HUES48 (cell line): ENCODE measurements around the gene SMAD6.

Source experiments
- H3K27ac ChIP-seq: one replicate; pipeline ENCODE4 v1.7.0; 2013; ENCODE audit warnings: low read depth, low read length, inconsistent platforms
- H3K27me3 ChIP-seq: 2 replicates; pipeline ENCODE4 v1.6.1; 2013; ENCODE audit warnings: mild to moderate bottlenecking, low read length; ENCODE audit not compliant: control insufficient read depth, insufficient read depth
- H3K36me3 ChIP-seq: 2 replicates; pipeline ENCODE4 v1.6.1; 2013; ENCODE audit warnings: low read length; ENCODE audit not compliant: control insufficient read depth, insufficient read depth
- H3K4me1 ChIP-seq: 2 replicates; pipeline ENCODE4 v1.6.1; 2013; ENCODE audit warnings: mild to moderate bottlenecking, low read length; ENCODE audit not compliant: control insufficient read depth, insufficient read depth
- H3K4me3 ChIP-seq: 2 replicates; pipeline ENCODE4 v1.5.1; 2013; ENCODE audit warnings: mild to moderate bottlenecking, low read depth, low read length
- H3K9ac ChIP-seq: 2 replicates; pipeline ENCODE4 v1.6.1; 2013; ENCODE audit warnings: mild to moderate bottlenecking, low read depth, low read length, moderate library complexity
- H3K9me3 ChIP-seq: 2 replicates; pipeline ENCODE4 v1.6.1; 2013; ENCODE audit warnings: low read length; ENCODE audit not compliant: control insufficient read depth, insufficient read depth

Gene SMAD6

GRCh38 chr15:66692391-66692790 lies 9.6 kb upstream of the SMAD6 start:
- Histone ChIP-seq H3K9ac (no peak overlapping the region), H3K4me1 (no peaks in the 10 kb centered on the region), H3K9me3 (no peaks in the 10 kb centered on the region), H3K36me3 (no peaks in the 10 kb centered on the region), H3K27me3 (no peaks in the 10 kb centered on the region), H3K27ac (no peak overlapping the region), H3K4me3 (no peak overlapping the region)

- H3K27ac ChIP-seq = no peak overlapping the region
- no peaks in the 10 kb centered on the region for H3K36me3 ChIP-seq
- peaks cover under 1% of the 10 kb centered on the region; the same call in 1 of the 2 replicates for H3K4me1 ChIP-seq
- H3K27me3 ChIP-seq = no peaks in the 10 kb centered on the region
- H3K9me3 ChIP-seq = no peaks in the 10 kb centered on the region
- H3K4me3 ChIP-seq = no peak overlapping the region
- H3K9ac ChIP-seq = no peak overlapping the region
Measured at GRCh38 chr15:66692808-66693596, 9.0 kb upstream of the SMAD6 start.

- Histone ChIP-seq H3K27me3 (peaks cover 12% of the 10 kb centered on the region), H3K9ac (no peak overlapping the region), H3K27ac (no peak overlapping the region), H3K4me3 (no peak overlapping the region), H3K36me3 (no peaks in the 10 kb centered on the region), H3K9me3 (no peaks in the 10 kb centered on the region), H3K4me1 (peaks cover 16% of the 10 kb centered on the region)
Measured at GRCh38 chr15:66696770-66697169, 5.3 kb upstream of the SMAD6 start.

- no peaks in the 10 kb centered on the region for H3K9me3 ChIP-seq
- H3K36me3 ChIP-seq = no peaks in the 10 kb centered on the region
- H3K4me1 ChIP-seq = peaks cover 16% of the 10 kb centered on the region
- H3K27ac ChIP-seq = no peak overlapping the region
- no peak overlapping the region for H3K9ac ChIP-seq
- H3K27me3 ChIP-seq = peaks cover 22% of the 10 kb centered on the region
- H3K4me3 ChIP-seq = no peak overlapping the region
Measured at GRCh38 chr15:66698318-66698961, 3.6 kb upstream of the SMAD6 start.

- Histone ChIP-seq H3K4me3 (no peak overlapping the region), H3K27ac (no peak overlapping the region), H3K27me3 (peaks cover 27% of the 10 kb centered on the region), H3K36me3 (no peaks in the 10 kb centered on the region), H3K9me3 (no peaks in the 10 kb centered on the region), H3K9ac (no peak overlapping the region), H3K4me1 (peaks cover 16% of the 10 kb centered on the region)
Measured at GRCh38 chr15:66698971-66699370, 3.1 kb upstream of the SMAD6 start.

- no peaks in the 10 kb centered on the region for H3K9me3 ChIP-seq
- no peaks in the 10 kb centered on the region for H3K36me3 ChIP-seq
- peak overlapping the region; percentile 43; the same call in 1 of the 2 replicates for H3K9ac ChIP-seq
- peaks cover 25% of the 10 kb centered on the region for H3K4me1 ChIP-seq
- peak overlapping the region; percentile 88 for H3K4me3 ChIP-seq
- H3K27me3 ChIP-seq = peaks cover 42% of the 10 kb centered on the region
- peak overlapping the region; percentile 28 for H3K27ac ChIP-seq
Measured at GRCh38 chr15:66700412-66700801, 1.6 kb upstream of the SMAD6 start.

GRCh38 chr15:66700802-66701421 lies 1.1 kb upstream of the SMAD6 start:
- Histone ChIP-seq H3K27ac (peak overlapping the region; percentile 88), H3K9me3 (no peaks in the 10 kb centered on the region), H3K36me3 (no peaks in the 10 kb centered on the region), H3K4me1 (peaks cover 25% of the 10 kb centered on the region), H3K9ac (peak overlapping the region; percentile 43; the same call in 1 of the 2 replicates), H3K4me3 (peak overlapping the region; percentile 88), H3K27me3 (peaks cover 44% of the 10 kb centered on the region)

GRCh38 chr15:66701422-66702034 lies 508 bp upstream of the SMAD6 start:
- H3K4me3 ChIP-seq = peak overlapping the region; percentile 87
- H3K4me1 ChIP-seq = peaks cover 27% of the 10 kb centered on the region

GRCh38 chr15:66702787-66703539 lies 927 bp downstream of the SMAD6 start:
- Histone ChIP-seq H3K4me1 (peaks cover 41% of the 10 kb centered on the region), H3K27ac (peak overlapping the region; percentile 88), H3K9me3 (no peaks in the 10 kb centered on the region), H3K27me3 (peaks cover 44% of the 10 kb centered on the region), H3K36me3 (no peaks in the 10 kb centered on the region), H3K4me3 (peak overlapping the region; percentile 87), H3K9ac (no peak overlapping the region; the same call in 1 of the 2 replicates)

More at GRCh38 chr15:66701422-66702034, 508 bp upstream of the SMAD6 start:
- no peaks in the 10 kb centered on the region for H3K9me3 ChIP-seq
- no peak overlapping the region for H3K9ac ChIP-seq
- H3K27me3 ChIP-seq = peaks cover 44% of the 10 kb centered on the region
- no peaks in the 10 kb centered on the region for H3K36me3 ChIP-seq
- peak overlapping the region; percentile 88 for H3K27ac ChIP-seq

- Histone ChIP-seq H3K27me3 (peaks cover 44% of the 10 kb centered on the region), H3K9ac (no peak overlapping the region), H3K9me3 (no peaks in the 10 kb centered on the region), H3K4me1 (peaks cover 35% of the 10 kb centered on the region), H3K36me3 (no peaks in the 10 kb centered on the region), H3K4me3 (peak overlapping the region; percentile 87), H3K27ac (peak overlapping the region; percentile 12)
Measured at GRCh38 chr15:66703540-66703941, 1.5 kb downstream of the SMAD6 start.
